Stimulated activated CD8-positive, alpha-beta memory T cell treated with anti-CD3 and anti-CD28 coated beads, Interleukin-2, amount 100 ng/mL, for 48 hours (primary cell): Measurements from ENCODE around the gene IGSF21.

Experiments used
- DNase-seq, 2 donors: peaks; one replicate each; pipeline ENCODE4 v3.0.0-alpha.2; 2020; ENCODE audit warnings: low read depth in 2 of 2

The IGSF21 gene

DNA sequence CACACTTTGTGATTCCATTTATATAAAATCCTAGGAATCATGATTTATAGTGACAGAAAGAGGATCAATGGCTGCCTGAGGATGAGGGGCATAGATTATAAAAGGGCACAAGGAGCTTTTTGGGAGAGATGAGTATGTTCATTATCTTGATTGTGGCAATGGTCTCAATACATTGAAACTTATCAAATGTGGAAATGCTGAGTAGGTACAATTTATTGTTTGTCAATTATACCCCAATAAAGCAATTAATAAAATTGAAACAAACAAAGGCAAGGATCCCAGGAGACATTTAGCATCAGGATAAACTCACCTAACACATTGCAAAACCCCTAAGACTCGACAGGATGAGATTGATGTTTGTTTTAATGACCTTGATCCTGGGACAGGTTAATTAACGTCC, 220.1 kb downstream of the IGSF21 start:
- DNase-seq, result no peak

DNA sequence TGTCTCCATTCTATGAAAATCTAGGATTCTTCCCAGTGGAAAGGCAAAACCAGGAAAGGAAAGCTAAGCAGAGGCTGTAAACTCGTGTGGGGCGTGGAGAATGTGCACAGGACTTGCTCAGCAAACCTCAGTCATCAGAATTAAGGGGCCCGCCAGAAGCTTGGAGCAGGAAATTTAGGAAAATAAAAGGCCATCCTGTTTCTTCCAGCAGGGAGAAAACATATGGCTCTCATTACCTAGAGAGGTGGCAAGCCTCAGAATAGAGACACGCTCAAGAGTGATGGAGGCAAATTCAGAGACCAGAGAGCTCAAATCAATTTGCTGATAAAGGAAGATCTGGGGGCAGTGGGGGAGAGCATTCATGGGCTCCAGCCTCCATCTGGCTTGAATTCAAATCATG, 221.2 kb downstream of the IGSF21 start:
- no peak for DNase-seq

DNA sequence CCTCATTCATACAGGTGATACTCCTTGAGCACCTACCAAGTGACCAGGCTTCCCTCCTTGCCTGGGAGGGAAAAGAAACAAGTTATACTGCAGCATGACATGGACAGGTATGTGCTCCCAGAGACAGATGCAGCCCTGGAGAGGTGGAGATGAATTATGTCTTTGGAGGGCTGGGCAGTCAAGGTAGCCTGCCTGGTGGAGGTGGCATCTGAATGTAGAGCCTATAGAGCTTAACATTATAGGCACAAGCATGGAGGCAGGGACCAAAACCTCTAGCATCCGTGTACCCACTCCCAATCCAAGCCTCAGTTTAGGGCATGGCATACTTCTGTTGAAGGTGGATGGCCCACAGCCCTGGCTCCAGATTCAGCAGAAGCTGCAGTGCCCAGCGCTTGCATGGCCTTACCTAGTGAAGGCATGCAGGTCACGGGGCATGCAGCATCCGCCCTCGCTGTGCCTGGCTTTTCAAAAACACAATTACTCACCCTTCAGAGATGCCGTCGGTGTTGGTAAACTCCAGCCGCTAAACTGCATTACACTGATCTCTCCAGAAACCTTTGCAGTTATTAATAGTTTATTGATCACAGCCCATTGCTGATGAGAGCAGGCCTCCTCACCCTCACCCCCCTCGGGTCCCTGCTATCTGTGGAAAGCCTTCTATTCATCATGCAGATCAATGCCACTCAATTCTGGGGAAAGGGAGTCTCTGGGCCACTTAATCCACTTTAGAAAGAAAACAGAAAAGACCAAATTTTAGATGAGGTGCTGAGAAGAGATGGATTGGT, 222.1 kb downstream of the IGSF21 start:
- DNase-seq, result no peak

DNA sequence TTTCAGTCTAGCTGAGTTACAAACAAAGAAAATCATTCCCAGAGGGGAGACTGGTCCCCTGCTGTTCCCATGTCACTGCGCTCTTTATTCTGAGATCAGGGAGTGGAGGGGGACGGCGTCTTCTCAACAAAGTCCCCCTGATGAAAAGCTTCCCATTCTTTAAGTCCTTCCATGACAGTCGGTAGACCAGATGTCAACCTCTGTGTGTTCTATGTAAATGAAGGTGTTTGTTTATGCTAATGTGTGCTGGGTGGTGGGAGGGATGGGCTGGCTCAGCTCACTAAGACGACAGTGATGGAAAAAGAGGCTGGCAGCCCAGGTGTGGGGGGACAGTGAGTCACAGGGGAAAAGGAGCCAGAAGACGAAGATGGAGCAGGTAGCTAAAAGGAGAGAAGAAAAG, 225.0 kb downstream of the IGSF21 start:
- no peak for DNase-seq

DNA sequence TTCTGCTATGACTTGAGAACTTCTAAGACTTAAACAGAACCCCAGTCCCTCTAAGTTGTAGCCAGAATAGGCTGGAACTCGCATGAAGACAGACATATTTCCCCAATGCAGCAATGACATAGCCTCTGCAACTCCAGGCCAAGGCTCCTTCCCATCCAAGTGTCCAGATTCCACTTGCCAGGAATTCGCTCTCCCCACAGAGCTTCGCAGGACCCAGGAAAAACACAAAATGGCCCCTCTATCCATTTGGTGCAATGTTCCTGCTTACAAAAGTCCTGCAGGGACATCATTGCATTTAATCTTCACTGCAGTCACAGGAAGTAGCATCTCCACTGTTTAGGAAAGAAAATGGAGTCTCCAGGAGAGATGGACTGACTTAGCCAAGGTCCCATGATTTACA, 225.6 kb downstream of the IGSF21 start:
- no peak for DNase-seq

DNA sequence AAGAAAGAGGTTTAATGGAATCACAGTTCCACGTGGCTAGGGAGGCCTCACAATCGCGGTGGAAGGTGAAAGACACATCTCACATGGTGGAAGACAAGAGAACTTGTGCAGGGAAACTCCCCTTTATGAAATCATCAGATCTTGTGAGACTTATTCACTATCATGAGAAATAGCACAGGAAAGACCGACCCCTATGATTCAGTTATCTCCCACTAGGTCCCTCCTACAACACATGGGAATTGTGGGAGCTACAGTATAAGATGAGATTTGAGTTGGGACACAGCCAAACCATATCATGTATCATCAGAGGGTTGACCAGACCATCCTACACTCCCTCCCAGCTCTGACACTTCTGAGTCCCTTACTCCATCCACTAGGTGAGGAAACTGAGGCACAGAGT, 229.2 kb downstream of the IGSF21 start:
- no peak for DNase-seq

DNA sequence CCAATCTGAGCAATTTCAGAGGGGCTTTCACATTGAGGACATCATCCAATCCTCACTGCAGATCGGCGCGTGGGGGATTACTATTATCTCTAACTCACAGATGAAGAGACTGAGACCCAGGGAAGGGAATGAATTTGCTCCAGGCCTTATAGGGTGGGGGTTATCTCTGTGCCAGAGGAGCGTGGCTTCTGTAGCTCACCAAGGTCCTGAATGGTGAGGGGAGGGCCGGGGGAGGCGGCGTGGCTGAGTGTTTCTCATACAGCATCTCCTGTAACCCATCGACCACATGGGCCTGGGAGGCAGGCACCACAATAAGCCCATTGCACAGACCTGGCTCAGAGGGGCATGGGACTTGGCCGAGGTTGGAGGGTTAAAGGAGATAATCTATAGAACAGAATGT, 230.2 kb downstream of the IGSF21 start:
- no peak for DNase-seq

DNA sequence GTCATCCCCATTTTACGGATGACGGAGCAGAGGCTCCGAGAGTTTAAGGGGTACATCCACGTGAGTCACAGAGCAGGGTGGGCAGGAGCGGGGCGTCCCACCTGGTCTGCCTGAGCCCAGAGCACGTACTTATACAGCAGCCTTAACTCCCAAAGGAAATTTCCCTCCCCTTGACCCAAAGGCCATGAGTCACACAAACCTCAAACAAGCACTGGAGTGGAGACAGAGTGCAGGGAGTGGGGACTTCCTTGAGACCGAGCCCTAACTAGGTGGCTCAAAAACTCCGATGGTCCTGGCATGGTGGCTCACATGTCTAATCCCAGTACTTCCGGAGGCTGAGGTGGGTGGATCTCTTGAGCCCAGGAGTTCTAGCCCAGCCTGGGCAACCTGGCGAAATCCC, 231.6 kb downstream of the IGSF21 start:
- DNase-seq, result no peak

DNA sequence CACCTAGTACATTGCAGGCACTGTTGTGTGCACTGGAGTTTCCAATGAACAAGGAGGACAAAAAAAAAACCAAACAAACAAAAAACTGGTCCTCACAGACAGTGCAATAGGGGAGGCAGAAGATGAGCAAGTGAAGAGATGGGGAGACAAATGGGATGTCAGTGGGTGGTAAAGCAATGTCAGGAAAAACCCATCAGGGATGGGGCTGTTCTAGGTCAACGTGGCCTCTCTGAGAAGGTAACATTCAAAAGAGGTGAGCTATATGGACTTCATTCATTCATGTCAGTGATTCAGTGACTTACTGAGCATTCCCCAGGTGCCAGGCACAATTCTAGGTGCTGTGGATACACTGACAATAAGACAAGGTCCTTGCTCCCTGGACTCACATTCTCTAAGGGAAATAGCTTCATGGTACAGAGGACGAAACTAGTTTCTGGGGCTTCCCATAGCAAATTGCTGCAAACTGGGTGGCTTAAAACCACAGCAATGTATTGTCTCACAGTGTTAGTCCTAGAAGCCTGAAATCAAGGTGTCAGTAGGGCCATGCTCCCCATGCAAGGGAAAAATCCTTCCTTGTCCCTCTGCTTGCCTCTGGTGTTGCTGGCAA, 232.7 kb downstream of the IGSF21 start:
- no peak for DNase-seq

DNA sequence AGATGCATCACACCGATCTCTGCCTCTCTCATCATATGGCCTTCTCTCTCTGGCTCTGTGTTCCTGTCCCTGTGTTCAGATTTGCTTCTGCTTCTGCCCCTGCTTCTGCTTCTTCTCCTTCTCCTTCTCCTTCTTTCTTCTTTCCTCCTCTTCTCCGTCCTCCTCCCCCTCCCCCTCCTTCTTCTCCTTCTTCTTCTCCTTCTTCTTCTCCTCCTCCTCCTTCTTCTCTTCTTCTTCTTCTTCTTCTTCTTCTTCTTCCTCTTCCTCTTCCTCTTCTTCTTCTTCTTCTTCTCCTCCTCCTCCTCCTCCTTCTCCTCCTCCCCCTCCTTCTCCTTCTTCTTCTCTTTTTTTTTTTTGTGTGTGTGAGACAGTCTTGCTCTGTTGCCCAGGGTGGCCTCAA, 233.2 kb downstream of the IGSF21 start:
- no peak for DNase-seq

DNA sequence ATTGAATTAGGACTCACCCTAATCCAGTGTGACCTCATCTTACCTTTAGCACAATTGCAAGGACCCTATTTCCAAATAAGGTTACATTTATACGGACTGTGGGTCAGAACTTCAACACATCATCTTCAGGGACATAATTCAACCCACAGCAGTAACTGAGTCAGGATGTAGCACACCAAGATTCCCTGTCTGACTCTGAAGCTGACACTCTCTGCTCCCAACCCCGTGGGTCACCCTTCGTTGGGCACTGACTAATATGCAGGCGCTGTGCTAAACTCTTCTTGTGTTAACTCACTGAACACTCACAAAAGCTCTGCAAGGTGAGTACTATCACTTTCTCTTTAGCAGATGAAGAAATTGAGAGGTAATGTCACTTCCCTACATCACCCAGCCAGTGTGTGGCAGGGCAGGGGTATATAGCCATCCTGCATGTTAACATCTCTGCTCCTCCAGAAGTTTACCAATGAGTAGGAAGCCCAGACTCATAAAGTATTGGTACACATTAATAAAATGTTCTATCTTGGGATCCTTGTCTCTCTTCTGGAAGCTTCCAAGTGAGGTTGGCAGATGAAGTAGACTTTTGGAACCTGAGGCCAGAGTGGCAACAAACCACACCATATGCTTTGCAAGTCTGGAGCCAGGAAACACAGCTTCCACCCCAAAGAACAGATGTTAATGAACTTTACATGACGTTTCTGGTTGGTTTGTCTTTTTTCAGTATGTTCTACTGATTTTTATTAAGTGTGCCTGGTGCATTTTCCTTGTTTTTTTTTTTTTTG, 233.9 kb downstream of the IGSF21 start:
- DNase-seq, result no peak

DNA sequence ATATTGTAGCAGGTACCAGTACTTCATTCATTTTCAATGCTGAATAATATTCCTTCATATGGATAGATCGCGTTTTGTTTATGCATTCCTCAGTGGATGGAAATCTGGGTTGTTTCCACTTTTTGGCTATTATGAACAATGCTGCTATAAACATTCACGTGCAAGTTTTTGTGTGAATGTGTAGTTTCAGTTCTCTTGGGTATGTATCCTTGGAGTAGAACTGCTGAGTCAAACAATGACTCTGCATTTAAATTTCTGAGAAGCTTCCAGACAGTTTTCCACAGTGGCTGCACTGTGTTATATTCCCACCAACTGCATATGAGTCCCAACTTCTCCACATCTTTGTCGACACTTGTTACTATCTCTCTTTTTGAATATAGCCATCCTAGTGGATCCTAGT, 235.1 kb downstream of the IGSF21 start:
- no peak for DNase-seq

DNA sequence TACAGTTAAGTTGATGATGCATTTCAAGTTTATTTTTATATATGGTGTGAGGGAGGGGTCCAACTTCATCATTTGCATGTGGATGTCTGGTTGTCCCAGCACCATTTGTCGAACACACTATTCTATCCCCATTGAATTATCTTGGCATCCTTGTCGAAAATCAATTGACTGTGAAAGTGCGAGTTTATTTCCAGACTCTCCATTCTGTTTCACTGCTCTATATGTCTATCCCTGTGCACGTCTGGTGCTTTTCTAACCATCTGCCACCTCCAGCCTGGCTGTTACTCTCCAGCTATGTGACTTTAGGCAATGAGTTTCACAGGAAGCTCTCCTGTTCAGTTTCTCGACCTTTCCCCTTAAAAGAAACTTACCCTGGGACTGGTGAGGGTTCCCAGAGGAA, 236.0 kb downstream of the IGSF21 start:
- no peak for DNase-seq

DNA sequence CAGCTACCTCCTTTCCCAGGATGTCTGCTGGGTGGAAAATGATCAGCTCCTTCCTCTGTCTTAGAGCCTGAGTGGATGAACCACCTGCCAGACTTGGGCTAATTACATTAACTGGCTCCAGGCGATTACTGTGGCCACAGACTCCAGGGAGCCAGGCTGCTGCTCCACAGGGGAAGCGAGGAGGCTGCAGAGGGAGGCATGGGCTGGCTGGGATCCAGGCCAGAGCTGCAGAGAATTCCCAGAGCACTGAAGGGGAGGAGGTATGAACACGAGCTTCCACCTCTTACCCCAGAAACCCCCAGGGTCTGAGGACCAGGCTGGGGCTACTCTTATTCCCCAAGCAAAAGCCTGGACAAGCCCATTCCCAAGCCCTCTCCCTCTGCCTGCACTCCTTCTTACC, 237.2 kb downstream of the IGSF21 start:
- DNase-seq, result no peak

DNA sequence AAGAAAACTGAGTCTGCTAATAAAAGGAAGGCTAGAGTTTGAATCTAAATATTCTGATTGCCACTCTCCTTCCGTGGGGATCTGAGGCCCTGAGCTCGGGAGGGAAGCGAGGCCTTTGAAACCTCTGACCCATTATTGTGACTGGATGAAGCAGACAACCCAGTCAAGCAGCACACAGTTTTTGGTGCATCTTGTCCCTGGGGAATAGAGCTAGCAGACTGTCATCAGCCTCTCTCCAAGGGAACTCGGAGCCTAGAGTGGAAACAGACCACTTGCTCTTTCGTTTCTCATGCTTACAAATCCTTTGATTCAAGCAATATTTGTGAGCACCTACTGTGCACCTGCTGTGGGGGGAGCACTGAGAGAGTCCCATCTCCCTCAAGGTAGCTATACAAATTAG, 240.0 kb downstream of the IGSF21 start:
- no peak for DNase-seq

DNA sequence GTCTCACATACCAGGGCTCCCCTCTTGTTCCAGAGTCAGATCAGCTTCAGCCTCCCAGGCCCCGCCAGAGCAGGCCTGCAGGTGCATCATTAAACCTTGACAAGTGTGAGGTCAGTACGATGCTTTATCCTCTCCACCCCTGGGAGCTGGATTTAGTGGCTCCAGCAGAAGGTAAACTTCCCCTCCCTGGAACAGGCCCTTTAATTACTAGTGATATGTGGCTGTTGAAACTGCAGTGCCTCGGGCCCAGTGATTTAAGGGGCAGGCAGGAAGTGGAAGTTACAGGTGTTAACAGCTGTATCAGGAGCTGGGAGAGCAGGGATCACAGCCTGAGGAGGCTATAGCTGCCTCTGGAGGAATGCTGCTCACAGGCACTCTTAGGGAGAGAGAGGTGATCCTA, 240.8 kb downstream of the IGSF21 start:
- no peak for DNase-seq

DNA sequence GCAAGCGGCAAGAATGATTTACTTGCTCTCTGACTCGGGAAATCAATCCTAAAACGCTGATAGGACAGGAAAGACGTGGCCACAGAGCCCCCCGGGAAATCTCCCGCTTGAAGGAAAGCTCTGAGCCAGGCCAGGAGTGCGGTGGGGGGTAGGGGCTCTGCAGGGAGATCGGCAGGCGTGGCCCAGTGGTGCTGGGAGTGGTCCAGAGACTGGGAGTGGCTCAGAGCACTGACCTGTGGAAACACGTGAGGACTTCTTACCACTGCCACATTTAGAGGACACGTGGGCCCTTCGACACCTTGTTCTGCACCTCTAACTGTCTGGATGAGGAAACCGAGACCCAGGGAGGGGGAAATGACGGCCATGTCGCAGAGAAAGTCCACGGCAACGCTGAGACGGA, 243.1 kb downstream of the IGSF21 start:
- DNase-seq, result no peak

DNA sequence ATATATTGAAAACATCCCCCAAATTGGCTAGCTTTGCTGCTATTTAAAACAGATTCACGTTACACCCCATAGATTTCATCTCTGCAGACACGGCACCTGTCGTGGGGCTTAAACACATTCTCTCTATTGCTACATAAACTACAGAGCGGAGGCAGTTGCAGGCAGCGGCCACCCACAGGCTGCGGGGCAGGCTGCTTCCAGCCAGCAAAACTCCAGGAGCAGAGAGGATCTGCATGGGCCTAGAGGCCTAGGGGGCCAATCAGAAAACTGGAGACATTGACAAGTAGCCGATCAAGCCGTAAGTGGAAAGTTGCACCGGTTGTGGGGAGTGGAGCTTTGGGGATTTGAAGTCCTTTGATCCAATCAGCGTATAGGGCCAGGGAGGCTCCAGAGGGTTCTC, 244.1 kb downstream of the IGSF21 start:
- DNase-seq, result no peak

DNA sequence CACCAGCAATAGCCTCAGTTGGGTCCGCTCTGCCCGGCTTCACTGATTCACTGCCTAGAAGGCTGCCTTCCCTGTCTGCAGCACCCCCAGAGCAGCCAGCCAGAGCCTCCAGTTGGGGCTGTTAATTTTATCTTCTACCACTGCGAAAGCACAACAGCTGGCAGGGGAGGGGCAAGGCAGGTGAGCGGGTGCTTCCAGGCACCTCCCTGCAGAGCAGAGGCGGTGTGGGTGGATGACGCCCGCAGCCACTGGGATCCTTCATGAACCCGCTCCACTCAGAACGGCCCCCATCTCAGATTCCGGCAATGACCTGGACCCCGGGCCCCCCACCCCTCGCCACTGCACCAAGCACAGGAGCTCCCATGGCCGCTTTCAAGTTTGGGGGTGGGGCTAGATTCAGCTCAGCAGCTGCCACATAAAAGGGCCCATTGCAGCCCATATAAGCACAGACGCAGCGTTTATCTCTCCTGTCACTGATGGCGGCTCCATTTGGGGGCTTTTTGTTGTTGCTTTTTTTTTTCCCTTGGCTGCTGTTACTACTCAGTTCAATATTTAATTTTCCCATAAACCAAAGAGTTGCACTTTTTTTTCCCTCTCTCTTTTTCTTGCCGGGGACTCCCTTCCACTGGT, 245.2 kb downstream of the IGSF21 start:
- DNase-seq, result no peak

DNA sequence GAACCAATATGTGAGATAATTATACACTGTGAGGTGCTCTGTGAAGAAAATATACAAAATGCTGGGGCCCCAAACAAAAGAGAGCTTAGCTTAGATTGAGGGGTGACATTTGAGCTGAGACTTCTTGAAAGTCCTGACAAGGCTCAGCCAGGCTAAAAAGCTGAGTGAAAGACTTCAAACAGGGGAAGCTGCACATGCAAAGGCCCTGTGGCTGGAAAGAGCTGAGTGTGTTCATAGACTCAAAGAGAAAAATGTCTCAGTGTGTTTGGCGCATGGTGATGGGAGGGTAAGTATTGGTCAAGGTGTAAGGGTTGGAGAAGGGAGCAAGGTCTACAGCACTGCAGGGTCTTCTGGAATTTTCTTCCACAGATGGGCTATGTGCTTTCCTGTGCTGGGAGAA, 245.9 kb downstream of the IGSF21 start:
- no peak for DNase-seq

DNA sequence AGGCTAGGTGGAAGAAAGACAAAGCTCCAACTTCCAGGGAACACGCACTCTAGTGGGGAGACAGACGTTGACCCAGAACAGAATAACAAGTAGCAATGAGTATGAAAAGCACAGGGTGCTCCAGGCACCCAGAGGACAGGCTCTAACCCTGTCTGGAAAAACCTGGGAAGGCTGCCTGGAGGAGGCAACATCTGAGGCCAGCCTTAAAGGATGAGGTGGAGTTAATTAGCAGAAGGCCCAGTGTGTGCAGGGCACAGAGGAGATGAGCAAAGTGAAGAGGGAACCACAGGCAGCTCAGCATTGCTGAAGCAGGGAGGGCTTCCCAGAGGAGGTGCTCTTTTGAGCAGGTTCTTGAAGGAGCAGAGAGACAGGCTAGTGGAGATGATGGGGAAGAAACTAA, 246.4 kb downstream of the IGSF21 start:
- DNase-seq, result no peak

DNA sequence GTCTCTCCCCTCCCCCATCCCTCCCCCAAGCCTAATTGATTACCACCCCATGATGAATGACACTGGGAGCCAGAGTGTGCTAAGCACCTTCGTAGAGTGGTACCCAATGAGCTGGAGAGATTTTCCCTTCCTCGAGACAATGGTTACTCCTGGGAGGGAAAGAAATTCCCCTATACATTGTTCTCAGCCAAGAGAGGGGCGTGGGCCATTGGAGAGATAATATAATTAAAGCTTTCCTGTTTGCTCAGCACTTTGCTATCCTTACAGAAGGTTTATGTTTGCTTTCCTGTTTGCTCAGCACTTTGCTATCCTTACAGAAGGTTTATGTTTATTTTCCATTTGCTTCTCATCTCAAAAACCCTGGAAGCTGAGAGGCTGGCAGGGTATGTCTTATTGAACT, 247.0 kb downstream of the IGSF21 start:
- DNase-seq, result no peak
